H1 (cell line): ENCODE results near the gene PAQR5.

Source experiments
- CTCF ChIP-seq, 3 experiments: IDR thresholded peaks; 1 replicate in 2 of 3; 2 replicates in 1 of 3; pipeline versions ENCODE4 v1.5.1 to v1.6.1; 2011; ENCODE audit warnings: low read length in 3 of 3, mild to moderate bottlenecking in 3 of 3, inconsistent platforms in 2 of 3, low read depth in 1 of 3, moderate library complexity in 1 of 3; ENCODE audit not compliant: insufficient read depth in 1 of 3; ENCODE audit errors: control extremely low read depth in 1 of 3
- POLR2A ChIP-seq, 2 experiments: IDR thresholded peaks; 1 replicate in 1 of 2; 2 replicates in 1 of 2; pipeline ENCODE4 v1.6.1; 2011; ENCODE audit warnings: low read depth in 2 of 2, low read length in 2 of 2, mild to moderate bottlenecking in 2 of 2; ENCODE audit errors: control extremely low read depth in 1 of 2
- RAD21 ChIP-seq, 2 experiments: IDR thresholded peaks in 1 of 2; conservative IDR thresholded peaks in 1 of 2; 2 replicates each; pipeline ENCODE4 v1.6.1; 2011; ENCODE audit warnings: low read depth in 2 of 2, low read length in 2 of 2, improper control_type of control experiment in 1 of 2, inconsistent platforms in 1 of 2, mild to moderate bottlenecking in 1 of 2, moderate library complexity in 1 of 2
- TAF1 ChIP-seq: IDR thresholded peaks from 2 replicates; pipeline ENCODE4 v1.6.1; 2011; ENCODE audit warnings: mild to moderate bottlenecking, low read depth, low read length

GRCh38 chr15:69314131-69314530 lies 15.4 kb downstream of the PAQR5 start:
- TF ChIP-seq CTCF (IDR thresholded peaks at IDR 0.05; ENCODE audit: control extremely low read depth in 1 of 3, insufficient read depth in 1 of 3, low read depth in 1 of 3, low read length in 3 of 3): no peak
- TF ChIP-seq TAF1: no peak
- TF ChIP-seq RAD21 (IDR thresholded peaks at IDR 0.05 in 1 of 2, conservative IDR thresholded peaks at IDR 0.05 in 1 of 2; ENCODE audit: low read depth in 2 of 2, low read length in 2 of 2): no peak
- no peak for TF ChIP-seq POLR2A (IDR thresholded peaks at IDR 0.05; ENCODE audit: control extremely low read depth in 1 of 2, low read depth in 2 of 2, low read length in 2 of 2)
